Activated naive CD4-positive, alpha-beta T cell (primary cell): Measurements from ENCODE around the gene ITSN1.
"Not testable (repeated sequence)": the region's sequence is repeated elsewhere in the genome, so short reads cannot be mapped to it uniquely, and the experiment has no call there.

Experiments
- DNase-seq, 4 experiments: peaks; one replicate each; lab custom pipeline; 2025; lab: John Stamatoyannopoulos, UW

The ITSN1 gene

DNA sequence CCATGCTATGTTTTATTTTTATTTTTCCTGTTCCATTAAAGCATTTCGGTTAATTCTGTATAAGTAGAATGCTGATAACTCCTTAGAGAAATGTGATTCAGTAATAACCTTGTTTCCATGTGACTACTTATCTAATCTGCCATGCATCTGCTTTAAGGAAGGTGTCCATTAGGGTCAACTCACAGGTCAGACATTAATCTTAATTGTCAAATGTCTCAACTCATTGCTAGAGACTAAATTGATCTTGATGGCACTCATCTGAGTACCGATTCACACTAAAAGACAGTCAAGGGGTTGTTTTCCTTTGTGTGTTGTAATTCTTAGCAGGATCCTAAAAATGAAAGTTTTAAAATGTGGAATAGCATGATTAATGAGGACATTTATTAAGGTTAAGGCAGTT lies 41.8 kb downstream of the ITSN1 start:
- no peak for DNase-seq

DNA sequence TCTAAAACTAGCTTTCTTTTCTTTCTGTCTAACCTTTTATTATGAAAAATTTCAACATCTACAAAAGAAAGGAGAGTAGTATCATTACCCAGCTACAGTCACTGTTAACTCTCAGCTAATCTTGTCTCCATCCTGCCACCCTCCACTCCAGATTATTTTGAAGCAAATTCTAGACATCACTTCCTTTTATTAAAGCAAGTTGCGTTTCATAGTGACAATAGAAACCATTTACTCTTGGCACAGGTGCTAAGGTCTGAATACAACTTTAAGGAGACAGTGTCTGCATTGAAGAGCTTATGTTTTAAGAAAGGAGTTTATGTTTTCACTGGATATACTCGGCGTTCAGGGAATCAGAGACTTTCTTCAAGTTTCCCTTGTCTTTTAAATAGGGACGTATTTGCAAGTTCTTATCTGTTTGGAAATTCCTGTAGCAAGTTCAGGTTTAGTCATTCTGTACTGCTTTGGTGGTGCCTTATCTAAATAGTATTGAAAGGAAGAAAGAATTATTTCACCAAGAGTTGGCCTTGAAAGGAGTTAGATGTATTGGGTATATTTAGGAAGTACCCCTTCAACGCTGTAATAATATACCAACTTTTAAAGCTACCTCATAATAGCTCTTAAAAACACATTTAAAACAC lies 42.7 kb downstream of the ITSN1 start:
- no peak for DNase-seq

DNA sequence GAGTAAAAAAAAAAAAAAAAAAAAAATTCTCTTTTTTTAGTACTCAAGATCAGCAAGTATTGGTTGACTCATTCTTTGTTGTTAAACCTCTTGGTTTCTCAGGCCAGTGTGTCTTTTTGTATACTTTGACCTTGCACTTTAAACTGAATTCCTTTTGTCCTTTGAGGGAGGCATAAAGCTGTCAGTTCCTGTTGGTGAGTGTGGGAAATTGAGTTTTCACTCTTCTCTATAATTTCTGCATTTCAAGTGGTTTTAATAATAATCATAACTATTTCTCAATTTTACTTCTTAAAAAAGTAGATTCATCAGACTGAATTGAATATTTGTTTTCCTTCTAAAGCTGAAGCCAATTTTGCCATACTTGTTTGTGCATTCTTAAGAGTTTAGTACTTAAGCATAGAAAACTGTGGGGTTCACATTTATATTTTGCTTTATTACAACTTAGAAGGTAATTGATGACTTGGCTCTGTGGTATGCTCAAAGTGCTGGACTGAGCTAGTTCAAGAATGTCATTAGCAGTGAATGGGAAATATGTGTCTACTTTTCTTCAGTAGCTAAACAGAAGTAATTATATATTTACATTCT lies 43.4 kb downstream of the ITSN1 start:
- no peak for DNase-seq

GRCh38 chr21:33686386-33686785 lies 44.1 kb downstream of the ITSN1 start:
- no peak for DNase-seq

DNA sequence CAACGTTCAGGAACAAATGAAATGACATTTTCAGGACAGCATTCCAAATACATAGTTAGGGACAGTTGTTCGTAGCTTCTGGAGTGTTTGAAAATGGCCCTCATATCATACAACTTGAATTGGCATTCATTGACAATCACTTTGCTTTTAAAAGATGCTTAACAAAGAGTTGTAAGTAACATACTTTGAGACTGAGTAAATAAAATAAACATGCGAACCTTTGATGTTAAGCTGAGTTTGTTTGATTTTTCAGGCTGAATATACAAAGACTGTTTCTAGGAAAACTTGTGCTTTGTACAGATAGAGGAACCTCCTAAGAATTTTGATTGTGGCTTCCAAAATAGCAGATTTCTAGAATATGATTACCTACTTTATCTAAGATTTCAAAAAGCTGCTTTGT lies 45.3 kb downstream of the ITSN1 start:
- no peak for DNase-seq

GRCh38 chr21:33688353-33688752 lies 46.1 kb downstream of the ITSN1 start:
- no peak for DNase-seq

DNA sequence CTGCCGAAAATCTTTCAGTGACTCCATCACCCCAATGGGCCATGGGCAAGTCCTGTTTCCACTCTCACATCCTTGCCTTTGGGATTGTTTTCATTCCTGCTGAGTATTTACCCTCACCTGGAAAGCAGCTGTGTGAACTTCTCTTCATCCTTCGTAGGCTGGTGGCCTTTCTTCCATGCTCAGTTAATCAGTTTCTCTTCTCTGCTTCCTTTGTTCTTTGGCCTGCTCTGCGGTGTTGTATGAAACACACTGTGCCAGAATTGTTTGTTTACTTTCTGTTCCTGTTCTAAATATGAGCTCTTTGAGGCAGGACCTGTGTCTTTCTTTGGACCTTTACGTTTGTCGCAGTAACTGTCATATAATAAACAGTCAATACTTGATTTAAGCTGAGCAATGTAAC lies 48.6 kb downstream of the ITSN1 start:
- DNase-seq: no peak

- no peak for DNase-seq
Observed at GRCh38 chr21:33691945-33692603, 49.8 kb downstream of the ITSN1 start.

DNA sequence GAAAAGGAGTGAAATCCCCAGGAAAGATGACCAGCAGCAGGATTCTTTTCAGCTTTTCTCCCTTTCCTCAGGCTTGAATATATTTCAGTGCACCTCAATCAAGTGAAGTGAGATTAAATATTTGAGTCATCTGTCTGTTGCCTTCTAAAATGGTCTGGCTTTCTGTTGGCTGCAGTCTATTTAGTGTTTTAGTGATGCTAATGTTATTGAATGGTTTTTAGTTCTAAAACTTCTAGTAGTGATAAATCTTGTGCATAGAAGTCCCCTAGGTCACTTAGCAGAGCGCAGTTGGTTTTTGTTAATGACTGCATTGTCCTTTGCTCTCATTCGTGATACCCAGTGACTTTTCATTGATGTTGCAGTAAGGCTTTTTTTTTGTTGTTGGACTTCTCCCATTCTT lies 53.5 kb downstream of the ITSN1 start:
- DNase-seq: no peak

- DNase-seq: no peak
Observed at GRCh38 chr21:33696465-33696864, 54.2 kb downstream of the ITSN1 start.

DNA sequence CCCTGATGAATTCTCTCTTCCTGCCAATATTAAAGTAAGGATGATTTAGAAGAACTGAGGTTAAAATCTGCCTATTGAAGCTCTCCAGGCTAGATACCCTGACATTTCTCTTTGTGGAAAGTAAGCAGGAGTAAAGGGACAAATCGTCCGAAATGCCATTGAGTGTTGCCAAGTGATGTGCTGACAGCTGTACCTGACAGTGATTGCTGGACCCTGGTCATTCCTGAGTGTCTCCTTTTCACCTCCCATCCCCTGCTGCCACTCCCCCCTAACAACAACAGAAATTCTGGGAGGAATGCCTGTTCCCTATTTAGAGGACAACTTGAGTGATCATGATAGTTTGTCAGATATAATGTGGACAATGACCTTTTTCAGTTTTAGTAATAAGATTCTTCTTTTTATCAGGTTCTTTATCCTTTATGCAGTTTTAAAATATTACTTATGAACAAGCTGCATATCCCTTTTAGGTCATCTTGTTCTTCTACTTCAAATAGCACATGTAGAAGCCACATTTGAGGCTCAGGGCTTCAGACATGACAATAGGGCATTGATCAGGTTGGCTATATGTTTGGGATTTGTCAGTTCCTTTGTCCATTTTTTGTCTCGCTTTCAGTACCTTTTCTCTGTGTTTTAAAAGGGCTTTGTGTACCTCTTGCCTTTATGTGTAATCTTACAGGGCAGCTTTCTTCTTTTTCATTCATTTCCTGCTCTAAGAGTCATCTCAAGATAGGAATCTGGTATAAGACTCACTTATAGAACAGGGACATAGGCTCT lies 56.0 kb downstream of the ITSN1 start:
- DNase-seq: no peak

- no peak for DNase-seq
Observed at GRCh38 chr21:33699277-33699676, 57.0 kb downstream of the ITSN1 start.

DNA sequence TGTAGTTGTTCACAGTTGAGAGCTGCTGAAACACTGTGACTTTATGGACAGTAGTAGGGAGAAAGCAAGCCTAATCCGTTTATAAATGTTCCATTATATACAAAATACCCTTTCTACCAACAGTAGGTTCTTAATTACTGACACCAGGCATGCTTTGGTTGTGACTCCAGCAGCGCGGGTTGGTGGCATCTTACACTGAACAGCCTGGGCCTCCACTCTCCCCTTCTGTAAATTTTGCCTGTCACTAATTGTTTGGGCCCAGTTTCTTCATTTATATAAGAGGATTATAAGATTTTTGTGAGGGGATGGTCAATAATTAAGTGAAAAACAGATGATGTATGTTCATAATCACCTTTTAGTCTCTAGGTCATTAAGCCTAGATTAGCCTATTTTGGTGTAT lies 58.2 kb downstream of the ITSN1 start:
- DNase-seq: no peak

GRCh38 chr21:33703750-33704606 lies 61.7 kb downstream of the ITSN1 start:
- DNase-seq: no peak

- DNase-seq: no peak
Observed at GRCh38 chr21:33707846-33708245, 65.5 kb downstream of the ITSN1 start.

DNA sequence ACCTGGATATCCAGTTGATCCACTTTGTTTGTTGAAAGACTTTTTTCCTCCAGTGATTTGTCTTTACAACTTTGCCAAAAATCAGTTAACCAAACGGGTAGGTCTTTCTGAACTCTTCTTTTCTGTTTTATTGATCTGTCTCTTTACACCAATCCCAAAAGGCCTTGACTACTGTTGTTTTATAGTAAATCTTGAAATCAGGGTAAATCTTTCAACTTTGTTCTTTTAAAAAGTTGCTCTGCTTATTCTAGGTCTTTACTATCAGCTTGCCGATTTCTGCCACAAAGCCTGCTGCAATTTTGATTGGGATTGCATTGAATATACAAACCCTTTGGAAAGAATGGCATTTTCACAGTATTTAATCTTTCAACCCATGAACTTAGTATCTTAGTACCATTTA lies 66.6 kb downstream of the ITSN1 start:
- DNase-seq: no peak

DNA sequence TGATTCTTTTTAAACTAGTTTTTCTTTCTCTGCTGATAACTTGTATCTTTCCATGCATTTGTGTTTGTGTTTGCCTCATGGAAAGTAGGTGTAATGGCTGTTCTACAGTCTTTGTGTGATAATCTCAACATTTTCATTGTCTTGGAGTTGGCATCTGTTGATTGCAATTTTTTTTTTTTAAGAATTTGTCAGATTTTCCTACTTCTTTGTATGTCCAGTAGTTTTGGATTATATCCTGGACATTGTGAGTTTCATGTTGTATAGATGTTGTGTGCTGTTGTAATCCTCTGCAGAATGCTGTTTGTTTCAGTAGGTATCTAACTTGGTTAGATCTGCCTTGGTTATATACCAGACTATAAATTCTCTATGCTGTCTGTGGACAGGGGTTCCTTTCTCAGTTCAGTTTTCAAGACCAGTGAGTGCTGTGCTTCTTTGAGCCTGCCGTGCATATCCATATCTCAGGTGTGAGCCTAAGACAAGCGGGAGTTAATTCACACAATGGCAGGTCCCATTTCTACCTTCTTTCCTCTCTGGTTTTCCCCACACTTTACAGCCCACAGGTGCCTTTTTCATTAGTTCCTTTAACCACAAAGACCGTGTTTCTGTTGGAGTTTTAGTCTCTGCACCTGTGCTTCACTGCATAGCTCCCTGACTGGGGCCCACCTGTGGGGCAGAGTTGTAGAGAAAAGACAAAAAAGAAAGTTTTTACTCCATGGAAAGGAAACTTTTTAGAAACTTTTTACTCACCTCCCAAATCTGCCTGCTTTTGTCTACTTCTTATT lies 69.9 kb downstream of the ITSN1 start:
- no peak for DNase-seq

- no peak for DNase-seq
Observed at GRCh38 chr21:33721081-33721480, 78.8 kb downstream of the ITSN1 start.

DNA sequence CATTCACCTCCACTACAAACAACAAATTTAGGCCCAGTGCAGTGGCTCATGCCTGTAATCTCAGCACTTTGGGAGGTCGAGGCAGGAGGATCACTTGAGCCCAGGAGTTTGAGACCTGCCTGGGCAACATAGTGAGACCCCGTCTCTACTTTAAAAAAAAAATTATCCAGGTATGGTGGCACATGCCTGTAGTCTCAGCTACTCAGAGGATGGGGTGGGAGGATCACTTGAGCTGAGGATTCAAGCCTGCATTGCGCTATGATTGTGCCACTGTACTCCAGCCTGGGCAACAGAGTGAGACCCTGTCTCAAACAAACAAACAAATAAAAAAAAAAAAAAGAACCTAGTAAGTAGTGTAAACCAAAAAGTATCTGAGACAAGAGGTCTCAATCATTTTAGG lies 86.8 kb downstream of the ITSN1 start:
- not testable (repeated sequence) for DNase-seq

DNA sequence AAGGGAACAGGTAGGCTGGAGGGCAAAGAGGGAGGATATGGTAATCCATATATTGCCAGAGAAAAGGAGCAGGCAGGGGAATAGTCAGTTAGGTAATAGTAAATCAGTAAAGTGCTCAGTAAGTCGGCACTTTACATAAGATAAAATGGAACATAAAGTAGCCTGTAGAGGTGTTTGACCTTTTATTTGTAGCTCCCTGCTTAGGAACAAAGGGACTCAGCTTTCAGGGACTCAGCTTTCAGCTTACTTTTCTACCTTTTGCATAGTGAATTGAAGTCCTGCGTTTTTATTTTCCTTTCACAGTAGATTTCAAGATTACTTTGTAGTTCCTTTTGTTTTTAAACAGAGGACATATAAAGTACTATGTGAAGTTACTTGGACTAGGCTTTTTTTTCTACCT lies 87.3 kb downstream of the ITSN1 start:
- no peak for DNase-seq

DNA sequence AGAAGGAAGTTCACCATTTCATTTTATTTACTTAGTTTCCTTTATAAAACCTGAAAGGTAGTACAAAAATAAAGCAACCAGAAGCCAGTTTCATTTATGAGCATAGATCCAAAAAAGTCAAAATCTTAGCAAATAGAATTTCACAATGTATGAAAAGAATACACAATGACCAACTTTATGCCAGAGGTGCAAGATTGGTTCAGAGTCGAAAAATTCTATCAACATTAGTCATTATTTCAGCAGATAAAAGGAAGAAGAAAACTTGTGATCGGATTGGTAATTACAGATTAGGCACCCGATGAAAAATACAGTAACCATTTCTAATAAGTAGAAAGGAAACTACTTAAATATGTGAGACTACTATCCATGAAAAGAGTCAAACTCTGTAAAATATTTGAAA lies 89.1 kb downstream of the ITSN1 start:
- DNase-seq: no peak
